Central memory CD8-positive, alpha-beta T cell (primary cell): Measurements from ENCODE around the gene SZT2.
A peak's percentile ranks its signal among the peaks of the same experiment; 100 is the strongest.
"Not testable (repeated sequence)": the region's sequence is repeated elsewhere in the genome, so short reads cannot be mapped to it uniquely, and the experiment has no call there.

ENCODE experiments used
- ATAC-seq: fragments of 150-1000 bp; cut with Tn5 transposase; replicated peaks from 2 replicates; pipeline ENCODE4 v1.10.0; 2022; ENCODE audit warnings: mild to moderate bottlenecking, moderate FRiP score, moderate number of reproducible peaks; ENCODE audit not compliant: poor library complexity, severe bottlenecking; ENCODE audit errors: extremely low read depth
- DNase-seq, 2 donors: peaks; one replicate each; pipeline ENCODE4 v3.0.0; 2021; ENCODE audit warnings: low spot score in 2 of 2
- H3K27ac Mint-ChIP-seq: one replicate; pipeline ENCODE4 v1.8.0; 2022; ENCODE audit warnings: low read depth, mild to moderate bottlenecking, moderate library complexity, mixed read lengths
- H3K27me3 Mint-ChIP-seq: one replicate; pipeline ENCODE4 v1.8.0; 2022; ENCODE audit warnings: mixed read lengths
- H3K36me3 Mint-ChIP-seq: one replicate; pipeline ENCODE4 v1.8.0; 2022; ENCODE audit warnings: mild to moderate bottlenecking, moderate library complexity, mixed read lengths; ENCODE audit not compliant: insufficient read depth
- H3K4me1 Mint-ChIP-seq: one replicate; pipeline ENCODE4 v1.8.0; 2022; ENCODE audit warnings: mixed read lengths
- H3K4me3 Mint-ChIP-seq: one replicate; pipeline ENCODE4 v1.8.0; 2022; ENCODE audit warnings: mild to moderate bottlenecking, moderate library complexity, mixed read lengths
- H3K9me3 Mint-ChIP-seq: one replicate; pipeline ENCODE4 v1.8.0; 2022; ENCODE audit warnings: mixed read lengths

Gene SZT2

DNA sequence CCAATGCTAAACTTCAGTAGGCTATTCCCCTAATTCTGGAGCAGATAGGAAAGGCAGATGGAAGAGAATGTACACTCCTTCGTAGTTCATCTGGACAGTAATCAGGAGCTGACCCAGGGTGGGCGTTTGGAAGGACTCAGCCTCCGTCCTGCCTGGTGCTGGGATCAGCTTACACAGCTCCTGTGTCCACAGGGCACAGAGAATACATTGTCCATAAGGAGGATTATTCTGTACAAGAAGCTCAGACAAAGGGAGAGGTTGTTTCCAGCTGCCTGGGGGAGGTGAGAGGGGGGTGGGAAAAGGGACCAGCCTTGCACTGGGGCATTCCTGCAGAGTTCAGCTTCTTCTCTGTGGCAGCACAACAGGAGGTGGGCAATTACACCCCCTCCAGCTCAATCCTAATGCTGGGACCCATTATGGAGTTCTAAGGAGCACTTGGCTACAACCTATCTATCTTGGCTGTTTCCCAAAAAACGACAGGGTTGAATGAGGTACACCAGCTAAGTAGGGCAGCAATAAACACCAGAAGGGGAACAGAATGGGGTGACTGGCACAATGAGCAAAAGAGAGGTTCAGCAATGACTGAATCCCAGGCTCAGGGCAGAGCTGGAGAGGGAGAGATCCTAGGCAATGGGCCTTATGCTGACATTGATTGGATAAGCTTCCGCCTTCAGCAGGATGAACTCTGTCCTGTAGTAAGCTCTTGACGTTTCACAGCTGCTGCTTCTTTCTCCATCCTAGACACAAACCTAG is 7.5 kb upstream of the SZT2 start:
- no peaks in the 10 kb centered on the region for H3K9me3 Mint-ChIP-seq
- peaks cover 25% of the 10 kb centered on the region for H3K36me3 Mint-ChIP-seq
- no peak overlapping the region for H3K4me3 Mint-ChIP-seq
- H3K27me3 Mint-ChIP-seq, result no peaks in the 10 kb centered on the region
- no peak overlapping the region for H3K27ac Mint-ChIP-seq
- no peak for ATAC-seq
- no peaks in the 10 kb centered on the region for H3K4me1 Mint-ChIP-seq
- DNase-seq, result no peak

DNA sequence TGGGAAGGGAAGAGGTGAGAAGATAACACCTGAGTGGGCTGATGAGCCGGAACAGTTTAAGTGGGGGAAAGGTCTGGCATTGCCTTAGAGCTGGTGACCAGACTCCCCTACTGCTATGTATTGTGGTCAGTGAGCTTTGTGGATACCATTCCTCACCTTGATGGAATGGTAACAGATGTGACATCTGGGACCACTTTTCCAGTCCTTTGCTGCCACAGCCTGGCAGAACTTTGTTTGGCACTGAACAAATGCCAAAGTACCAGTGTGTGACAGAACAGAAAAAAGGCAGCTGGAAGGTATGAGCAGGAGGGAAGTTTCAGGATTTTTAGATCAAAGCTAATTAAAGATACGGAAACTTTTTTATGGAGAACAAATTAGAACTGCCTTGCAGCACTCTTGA is 6.2 kb upstream of the SZT2 start:
- Mint-ChIP-seq H3K27ac (no peak overlapping the region), H3K27me3 (no peaks in the 10 kb centered on the region), H3K9me3 (no peaks in the 10 kb centered on the region), H3K36me3 (peaks cover 25% of the 10 kb centered on the region), H3K4me1 (peaks cover 11% of the 10 kb centered on the region), H3K4me3 (no peak overlapping the region)
- no peak for DNase-seq
- no peak for ATAC-seq

DNA sequence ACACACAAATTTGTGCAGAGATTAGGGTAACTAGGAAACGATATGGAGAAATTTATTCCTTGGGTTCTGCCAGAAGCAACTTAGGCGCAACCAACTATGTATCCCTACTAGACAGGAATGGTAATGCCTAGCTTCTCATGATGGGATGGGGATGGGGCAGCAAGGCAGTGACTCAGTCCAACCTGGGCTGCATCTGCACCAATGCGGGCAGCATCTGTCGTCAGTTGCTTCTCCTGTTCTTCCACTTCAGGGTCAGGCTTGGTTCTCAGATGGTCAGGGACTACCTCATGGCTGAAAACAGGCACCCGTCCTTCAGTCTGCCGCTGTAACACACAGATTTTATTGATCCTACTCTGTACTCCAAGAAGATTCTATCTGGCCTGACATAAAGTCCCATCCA is 3.0 kb upstream of the SZT2 start:
- no peaks in the 10 kb centered on the region for H3K27me3 Mint-ChIP-seq
- DNase-seq, result no peak
- H3K4me1 Mint-ChIP-seq, result peaks cover 29% of the 10 kb centered on the region
- peaks cover 29% of the 10 kb centered on the region for H3K36me3 Mint-ChIP-seq
- H3K9me3 Mint-ChIP-seq, result no peaks in the 10 kb centered on the region
- H3K4me3 Mint-ChIP-seq, result no peak overlapping the region
- H3K27ac Mint-ChIP-seq, result no peak overlapping the region
- ATAC-seq, result no peak

DNA sequence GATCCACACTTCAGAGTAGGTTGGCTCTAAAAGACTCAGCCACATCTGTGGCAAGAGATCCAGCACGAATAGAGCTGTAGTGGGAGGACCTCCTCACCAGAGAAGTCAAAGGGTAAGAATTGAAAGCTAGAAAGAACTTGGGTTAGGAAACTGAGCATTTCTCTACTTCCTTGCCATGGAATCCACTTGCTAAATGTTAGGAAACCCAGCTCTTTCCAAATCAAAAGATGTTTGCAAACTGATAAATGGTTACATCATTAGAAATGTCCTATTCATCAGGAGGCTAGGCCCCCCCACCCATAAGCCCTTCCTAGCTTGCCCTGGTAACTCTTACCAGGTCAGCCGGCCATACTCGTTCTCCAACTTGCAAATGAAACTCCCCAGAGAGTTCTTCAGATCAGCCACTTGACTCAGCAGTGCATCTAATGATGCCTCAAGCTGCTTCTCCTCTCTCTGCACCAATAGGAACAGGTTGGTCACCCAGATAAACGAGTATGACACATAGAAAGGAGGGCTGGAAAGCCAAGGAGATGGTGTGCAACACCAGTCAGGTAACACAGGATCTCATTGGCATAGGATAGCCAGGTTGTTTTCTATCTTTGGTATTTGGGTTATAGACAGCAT is 1.6 kb upstream of the SZT2 start:
- Mint-ChIP-seq H3K4me1 (peaks cover 35% of the 10 kb centered on the region), H3K36me3 (peaks cover 29% of the 10 kb centered on the region), H3K27me3 (no peaks in the 10 kb centered on the region), H3K4me3 (peak overlapping the region; percentile 100), H3K27ac (peak overlapping the region; percentile 17), H3K9me3 (no peaks in the 10 kb centered on the region)
- DNase-seq (no peak), ATAC-seq (no peak)

DNA sequence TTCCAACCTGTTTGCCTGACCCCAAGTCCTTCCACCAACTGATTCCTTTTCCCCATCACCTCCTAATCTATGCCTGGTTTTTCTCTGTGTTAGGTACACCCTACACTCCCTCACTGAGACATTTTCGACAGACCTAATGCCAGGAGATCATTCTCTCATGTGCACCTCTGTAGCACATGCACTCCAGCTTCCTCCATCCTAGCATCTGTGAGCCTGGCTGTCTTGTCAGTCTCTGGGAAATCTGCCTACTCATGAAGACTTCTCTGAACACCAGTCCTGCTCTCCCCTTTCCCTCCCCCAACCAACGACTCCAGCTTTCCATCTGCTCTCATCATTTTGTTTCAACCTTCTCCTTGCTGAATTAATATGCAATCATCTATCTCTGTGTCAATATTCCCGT is 1.1 kb upstream of the SZT2 start:
- no peaks in the 10 kb centered on the region for H3K27me3 Mint-ChIP-seq
- DNase-seq (no peak), ATAC-seq (no peak)
- H3K27ac Mint-ChIP-seq, result peak overlapping the region; percentile 17
- peaks cover 40% of the 10 kb centered on the region for H3K4me1 Mint-ChIP-seq
- H3K36me3 Mint-ChIP-seq, result peaks cover 27% of the 10 kb centered on the region
- H3K9me3 Mint-ChIP-seq, result no peaks in the 10 kb centered on the region
- H3K4me3 Mint-ChIP-seq, result peak overlapping the region; percentile 100

DNA sequence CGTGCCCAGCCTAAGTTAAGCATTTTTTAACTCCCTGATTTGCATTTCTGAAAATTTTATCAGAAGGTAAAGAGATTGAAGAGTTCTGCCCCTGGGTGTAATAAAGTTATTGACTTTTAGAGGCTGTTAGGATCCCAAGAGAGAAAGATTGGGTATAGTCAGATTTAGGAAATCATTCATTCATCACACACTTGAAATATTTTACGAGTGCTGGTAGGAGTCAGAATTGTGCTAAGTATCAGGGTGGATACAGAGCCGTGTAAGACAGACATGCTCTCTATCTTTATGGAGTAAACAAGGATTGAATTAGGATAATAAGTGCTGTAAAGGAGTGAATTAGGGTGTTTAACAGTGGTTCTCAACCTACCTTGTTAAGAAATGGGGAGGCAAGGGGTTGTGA is 3.0 kb downstream of the SZT2 start:
- no peaks in the 10 kb centered on the region for H3K27me3 Mint-ChIP-seq
- H3K9me3 Mint-ChIP-seq, result no peaks in the 10 kb centered on the region
- no peak for ATAC-seq
- no peak overlapping the region for H3K4me3 Mint-ChIP-seq
- peaks cover 59% of the 10 kb centered on the region for H3K4me1 Mint-ChIP-seq
- H3K27ac Mint-ChIP-seq, result no peak overlapping the region
- H3K36me3 Mint-ChIP-seq, result peaks cover 19% of the 10 kb centered on the region
- DNase-seq, result no peak

DNA sequence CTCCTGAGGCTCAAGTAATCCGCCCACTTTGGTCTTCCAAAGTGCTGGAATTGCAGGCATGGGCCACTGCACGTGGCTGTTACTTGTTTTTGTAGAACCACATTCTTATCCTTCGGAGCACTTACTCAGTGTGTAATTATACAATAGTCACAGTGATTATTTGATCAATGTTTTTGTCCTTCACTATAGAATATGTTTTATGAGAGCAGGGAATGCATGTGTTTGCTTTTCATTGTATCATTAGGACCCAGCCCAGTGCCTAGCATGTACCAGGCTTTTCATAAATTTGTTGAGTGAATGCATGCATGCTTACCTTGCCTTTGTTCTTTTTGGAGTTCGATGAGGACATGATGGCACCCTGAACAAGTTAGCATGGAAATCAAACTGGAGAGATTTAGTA is 5.8 kb downstream of the SZT2 start:
- no peak overlapping the region for H3K27ac Mint-ChIP-seq
- H3K4me1 Mint-ChIP-seq, result peaks cover 56% of the 10 kb centered on the region
- H3K9me3 Mint-ChIP-seq, result no peaks in the 10 kb centered on the region
- H3K36me3 Mint-ChIP-seq, result peaks cover 15% of the 10 kb centered on the region
- no peaks in the 10 kb centered on the region for H3K27me3 Mint-ChIP-seq
- no peak for DNase-seq
- H3K4me3 Mint-ChIP-seq, result no peak overlapping the region
- ATAC-seq, result no peak

DNA sequence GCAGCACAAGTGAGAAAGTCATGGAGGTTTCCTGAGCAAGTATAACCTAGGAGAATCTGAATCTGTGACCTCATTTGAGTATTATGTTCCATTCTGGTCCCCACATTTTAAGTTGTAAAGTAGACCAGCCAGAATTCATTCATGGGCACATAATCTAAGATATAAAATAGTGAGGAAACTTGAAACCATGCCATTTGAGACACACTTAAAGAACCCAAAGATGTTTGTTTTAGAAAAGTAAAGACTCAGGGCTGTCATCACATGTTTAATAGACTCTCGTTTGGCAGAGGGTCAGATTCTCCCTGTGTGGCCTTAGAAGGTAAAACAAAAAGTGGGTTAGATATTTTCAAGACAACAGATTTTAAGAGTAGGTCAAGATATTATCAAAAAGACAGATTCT is 6.4 kb downstream of the SZT2 start:
- no peak overlapping the region for H3K27ac Mint-ChIP-seq
- H3K9me3 Mint-ChIP-seq, result no peaks in the 10 kb centered on the region
- peaks cover 15% of the 10 kb centered on the region for H3K36me3 Mint-ChIP-seq
- peaks cover 54% of the 10 kb centered on the region for H3K4me1 Mint-ChIP-seq
- no peak for ATAC-seq
- H3K4me3 Mint-ChIP-seq, result no peak overlapping the region
- DNase-seq, result no peak
- H3K27me3 Mint-ChIP-seq, result no peaks in the 10 kb centered on the region

DNA sequence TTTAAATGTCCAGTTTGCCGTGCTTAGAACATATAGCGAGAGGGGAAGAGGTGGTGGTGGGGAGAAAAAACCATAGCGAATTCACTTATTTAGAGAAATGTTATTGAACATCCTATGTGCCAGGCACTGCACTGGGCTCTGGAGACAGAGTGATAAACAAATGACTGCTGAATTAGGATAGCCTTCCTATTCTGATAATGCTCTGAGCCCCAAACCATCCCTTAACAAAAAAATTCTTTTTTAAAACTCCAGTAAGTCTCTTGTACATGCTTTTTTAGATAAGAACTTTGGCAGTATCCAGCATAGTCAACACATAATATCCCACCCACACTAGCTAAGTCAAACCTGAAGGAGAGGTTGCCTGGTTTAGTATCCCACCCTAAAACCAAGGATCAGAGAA is 8.5 kb downstream of the SZT2 start:
- no peak for ATAC-seq
- H3K27ac Mint-ChIP-seq, result no peak overlapping the region
- H3K36me3 Mint-ChIP-seq, result peaks cover 20% of the 10 kb centered on the region

DNA sequence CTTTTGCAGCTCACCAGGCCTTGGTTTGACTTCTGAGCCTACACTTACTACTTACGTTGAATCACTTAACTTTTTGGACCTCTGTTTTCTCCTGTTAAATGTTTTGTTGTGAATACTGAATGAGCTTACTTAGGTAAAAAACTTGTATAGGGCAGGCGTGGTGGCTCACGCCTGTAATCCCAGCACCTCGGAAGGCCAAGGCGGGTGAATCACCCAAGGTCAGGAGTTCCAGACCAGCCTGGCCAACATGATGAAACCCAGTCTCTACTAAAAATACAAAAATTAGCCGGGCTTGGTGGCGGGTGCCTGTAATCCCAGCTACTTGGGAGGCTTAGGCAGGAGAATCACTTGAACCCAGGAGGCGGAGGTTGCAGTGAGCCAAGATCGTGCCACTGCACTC is 10.7 kb downstream of the SZT2 start:
- H3K4me3 Mint-ChIP-seq, H3K27ac Mint-ChIP-seq: not testable (repeated sequence)

More for the DNA sequence above, 8.5 kb downstream of the SZT2 start:
- Mint-ChIP-seq H3K4me3 (no peak overlapping the region), H3K4me1 (peaks cover 58% of the 10 kb centered on the region), H3K27me3 (no peaks in the 10 kb centered on the region), H3K9me3 (no peaks in the 10 kb centered on the region)
- no peak for DNase-seq

DNA sequence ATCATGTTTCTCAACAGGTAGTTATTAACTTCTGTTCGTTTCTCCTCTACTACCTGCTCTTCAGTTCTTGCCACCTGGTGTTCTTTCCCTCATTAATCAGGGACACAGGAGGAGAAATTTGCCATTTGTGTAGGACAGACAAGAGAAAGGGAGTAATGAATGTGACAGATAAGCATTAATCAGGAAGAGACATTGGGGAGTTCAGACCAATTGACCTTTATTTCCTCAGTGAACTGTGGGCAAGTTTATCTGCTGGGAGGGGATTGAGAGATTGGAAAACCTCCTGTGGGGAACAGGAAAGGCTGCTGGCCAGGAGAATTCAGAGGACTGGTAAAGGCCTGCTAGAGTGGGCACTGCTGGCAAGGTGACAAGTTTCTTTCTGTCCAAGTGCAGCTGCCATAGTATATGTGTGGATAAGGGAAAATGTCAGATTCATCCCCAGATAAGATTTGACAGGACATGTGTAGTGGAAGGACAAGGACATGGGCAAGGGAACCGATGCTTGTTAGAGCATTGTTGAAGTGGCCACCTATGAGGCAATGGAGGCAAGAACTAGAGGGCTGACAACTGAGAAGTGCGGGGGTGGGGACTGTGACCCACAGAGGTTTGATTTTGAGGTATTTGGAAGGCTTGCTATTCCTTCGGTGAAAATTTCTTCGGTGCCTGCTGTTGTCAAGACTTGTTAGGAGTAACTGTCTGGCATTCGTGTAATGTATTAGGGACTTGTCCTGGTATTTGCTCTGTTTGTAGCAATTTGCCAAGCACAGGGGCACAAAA is 12.6 kb downstream of the SZT2 start:
- no peaks in the 10 kb centered on the region for H3K9me3 Mint-ChIP-seq
- peaks cover 35% of the 10 kb centered on the region for H3K36me3 Mint-ChIP-seq
- no peaks in the 10 kb centered on the region for H3K27me3 Mint-ChIP-seq
- H3K4me1 Mint-ChIP-seq, result peaks cover 38% of the 10 kb centered on the region
- ATAC-seq (no peak), DNase-seq (no peak)
- no peak overlapping the region for H3K4me3 Mint-ChIP-seq
- no peak overlapping the region for H3K27ac Mint-ChIP-seq

More for the DNA sequence above, 10.7 kb downstream of the SZT2 start:
- not testable (repeated sequence) for DNase-seq, ATAC-seq, H3K9me3 Mint-ChIP-seq, H3K27me3 Mint-ChIP-seq
- H3K36me3 Mint-ChIP-seq, result peaks cover 25% of the 10 kb centered on the region
- peaks cover 46% of the 10 kb centered on the region for H3K4me1 Mint-ChIP-seq

DNA sequence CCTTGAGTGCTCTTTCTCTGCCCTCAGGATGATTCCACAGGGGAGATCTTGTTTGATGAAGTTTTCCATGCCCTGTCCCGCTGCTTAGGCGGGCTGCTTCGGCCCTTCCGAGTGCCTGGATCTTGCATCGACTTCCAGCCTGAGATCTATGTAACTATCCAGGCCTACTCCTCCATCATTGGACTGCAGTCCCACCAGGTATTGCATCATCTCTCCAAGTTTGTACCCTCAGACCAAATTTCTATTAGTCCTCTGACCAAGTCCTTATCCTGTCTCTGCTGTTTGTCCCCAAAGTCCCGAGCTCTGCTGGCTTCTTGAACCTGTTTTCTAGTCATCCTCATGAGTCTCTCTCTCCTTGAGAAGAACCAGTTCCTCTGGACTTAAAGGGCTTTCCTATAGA is 14.7 kb downstream of the SZT2 start:
- Mint-ChIP-seq H3K27ac (no peak overlapping the region), H3K36me3 (peaks cover 42% of the 10 kb centered on the region), H3K4me1 (peaks cover 30% of the 10 kb centered on the region), H3K27me3 (no peaks in the 10 kb centered on the region), H3K4me3 (no peak overlapping the region), H3K9me3 (no peaks in the 10 kb centered on the region)
- DNase-seq (no peak), ATAC-seq (no peak)
